ENCODE results near the gene ABLIM3. TPM values are rescaled to one million over a fixed set of nuclear protein-coding genes. Genes with fewer than 3 reads are reported as not detected.

Gene ABLIM3
- total RNA-seq, 4 donors from 2014 or later = 2.6 to 49.5 (median 6.9) TPM

- Histone ChIP-seq H3K27me3 (no peaks in the 10 kb centered on the region), H3K9me3 (no peaks in the 10 kb centered on the region), H3K4me1 (no peaks in the 10 kb centered on the region), H3K36me3 (no peaks in the 10 kb centered on the region), H3K27ac (no peak overlapping the region), H3K4me3 (no peak overlapping the region)
- TF ChIP-seq POLR2A (IDR thresholded peaks at IDR 0.05) (no peak), CTCF (IDR thresholded peaks at IDR 0.05) (no peak)
- intact Hi-C loops (cut with DNase I; ENCODE audit: low total_unique reads) = no loop called here
- no peak for DNase-seq
Measured at GRCh38 chr5:149297340-149298025, 156.2 kb downstream of the ABLIM3 start.

DNA sequence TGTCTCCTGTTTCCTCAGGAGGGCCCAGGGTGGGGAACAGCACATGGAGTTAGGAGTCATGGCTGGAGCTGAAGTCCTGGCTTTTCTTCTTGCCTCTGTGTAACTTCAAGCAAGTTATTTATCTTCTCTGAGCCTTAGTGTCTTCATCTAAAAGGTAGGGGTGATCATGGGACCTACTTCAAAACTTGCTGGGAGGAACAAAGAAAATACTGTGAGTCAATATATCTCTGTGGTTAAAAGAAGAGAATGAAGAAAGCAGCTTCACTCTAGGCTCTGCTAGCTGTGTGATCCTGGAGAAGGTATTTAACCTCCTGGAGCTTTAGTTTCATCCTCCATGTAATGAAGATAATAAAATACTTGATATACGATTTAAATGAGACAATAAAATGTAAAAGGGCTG lies 156.9 kb downstream of the ABLIM3 start:
- no peaks in the 10 kb centered on the region for H3K4me1 ChIP-seq
- TF ChIP-seq CTCF (IDR thresholded peaks at IDR 0.05) (no peak), POLR2A (IDR thresholded peaks at IDR 0.05) (no peak)
- intact Hi-C loops (cut with DNase I; ENCODE audit: low total_unique reads) = no loop called here
- no peak overlapping the region for H3K27ac ChIP-seq
- H3K4me3 ChIP-seq = no peak overlapping the region
- no peaks in the 10 kb centered on the region for H3K9me3 ChIP-seq
- DNase-seq = no peak
- H3K36me3 ChIP-seq = no peaks in the 10 kb centered on the region
- H3K27me3 ChIP-seq = no peaks in the 10 kb centered on the region

DNA sequence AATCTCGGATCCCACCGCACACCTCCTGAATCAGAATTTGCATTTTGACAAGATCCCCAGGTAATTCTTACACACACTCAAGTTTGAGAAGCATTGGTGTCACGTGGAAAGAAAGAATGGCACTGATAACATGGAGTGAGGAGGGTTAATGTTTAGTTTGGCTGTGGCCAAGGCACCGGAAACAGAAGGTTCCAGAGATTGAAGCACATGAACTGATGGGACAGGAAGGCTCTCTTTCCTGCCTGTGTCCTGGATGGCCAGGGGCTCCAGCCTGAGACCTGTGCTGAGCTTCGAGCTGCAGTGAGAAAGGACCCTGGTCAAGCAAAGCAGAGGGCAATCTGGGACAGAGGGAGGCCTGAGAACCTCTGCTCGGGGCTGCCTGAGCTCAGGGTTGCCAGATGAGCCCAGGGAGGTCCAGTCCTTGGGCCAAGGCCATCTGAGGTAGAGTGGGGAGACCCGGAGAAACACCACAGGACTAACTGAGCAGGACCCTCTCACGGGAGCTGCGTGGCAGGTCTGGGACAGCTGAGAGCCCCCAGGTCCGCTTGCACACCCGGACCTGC lies 157.6 kb downstream of the ABLIM3 start:
- no peak for TF ChIP-seq CTCF (IDR thresholded peaks at IDR 0.05)
- TF ChIP-seq POLR2A (IDR thresholded peaks at IDR 0.05) = no peak
- H3K4me3 ChIP-seq = no peak overlapping the region
- intact Hi-C loops (cut with DNase I; ENCODE audit: low total_unique reads) = no loop called here
- H3K9me3 ChIP-seq = no peaks in the 10 kb centered on the region
- H3K4me1 ChIP-seq = no peaks in the 10 kb centered on the region
- H3K27ac ChIP-seq = peak overlapping the region; percentile 45 to 49
- no peaks in the 10 kb centered on the region for H3K36me3 ChIP-seq
- no peaks in the 10 kb centered on the region for H3K27me3 ChIP-seq
- peak in 1 of 2 donors; percentile 52 for DNase-seq

GRCh38 chr5:149299451-149300054 lies 158.3 kb downstream of the ABLIM3 start:
- DNase-seq = no peak
- no peak overlapping the region for H3K4me3 ChIP-seq
- intact Hi-C loops (cut with DNase I; ENCODE audit: low total_unique reads) = no loop called here
- H3K4me1 ChIP-seq = no peaks in the 10 kb centered on the region
- H3K9me3 ChIP-seq = no peaks in the 10 kb centered on the region
- H3K27ac ChIP-seq = peak overlapping the region; percentile 45 to 49
- H3K36me3 ChIP-seq = no peaks in the 10 kb centered on the region
- no peaks in the 10 kb centered on the region for H3K27me3 ChIP-seq
- TF ChIP-seq CTCF (IDR thresholded peaks at IDR 0.05) = no peak
- no peak for TF ChIP-seq POLR2A (IDR thresholded peaks at IDR 0.05)

GRCh38 chr5:149300441-149300840 lies 159.1 kb downstream of the ABLIM3 start:
- intact Hi-C loops (cut with DNase I; ENCODE audit: low total_unique reads) = no loop called here
- TF ChIP-seq POLR2A (IDR thresholded peaks at IDR 0.05) = no peak
- no peak for TF ChIP-seq CTCF (IDR thresholded peaks at IDR 0.05)
- Histone ChIP-seq H3K36me3 (no peaks in the 10 kb centered on the region), H3K9me3 (no peaks in the 10 kb centered on the region), H3K4me1 (no peaks in the 10 kb centered on the region), H3K27me3 (no peaks in the 10 kb centered on the region), H3K4me3 (no peak overlapping the region), H3K27ac (no peak overlapping the region)
- DNase-seq = no peak
